GM19193 (cell line): ENCODE measurements around the gene CSF1R.

Experiments
- POLR2A ChIP-seq: IDR thresholded peaks from 4 replicates; pipeline ENCODE4 v1.6.1; 2011; ENCODE audit not compliant: insufficient read depth, insufficient read length; ENCODE audit errors: extremely low read depth

The CSF1R gene

DNA sequence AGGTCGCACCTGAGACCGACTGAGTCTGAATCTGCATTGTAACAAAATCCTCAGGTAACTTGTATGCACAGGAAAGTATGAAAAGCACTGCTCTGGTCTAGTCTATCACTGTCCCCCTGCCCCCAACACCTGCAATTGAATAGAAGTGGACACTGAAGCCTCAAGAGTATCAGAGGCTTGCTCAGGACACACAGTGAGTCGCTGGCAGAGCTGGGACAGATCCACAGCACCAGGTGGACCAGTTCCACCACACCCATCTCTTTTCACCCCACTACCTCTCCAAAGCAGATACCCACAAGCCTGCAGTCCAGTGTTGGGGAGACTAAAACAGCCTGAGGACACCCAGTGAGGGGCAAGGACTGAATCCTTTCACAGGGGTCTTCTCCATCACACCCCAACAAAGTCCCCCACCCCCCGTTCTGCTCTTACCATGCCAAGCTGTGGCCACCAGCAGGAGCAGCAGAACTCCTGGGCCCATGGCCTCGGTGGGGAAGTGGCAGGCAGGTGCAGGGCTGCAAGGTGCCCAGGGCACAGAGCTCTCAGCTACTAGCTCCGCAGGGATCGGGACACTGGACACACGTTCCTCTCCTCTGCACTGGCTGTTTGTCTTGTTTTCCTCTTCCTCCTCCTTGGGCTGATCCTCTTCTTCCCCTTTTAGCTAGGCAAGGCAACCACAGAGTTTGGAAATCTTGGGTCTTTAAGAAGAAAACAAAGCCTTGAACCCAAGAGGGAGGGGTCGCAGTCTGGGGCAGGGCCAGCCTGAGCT lies at the start of gene CSF1R:
Gene CSF1R (minus strand): TSS at position 605 of the 766 bp plus-strand sequence. CDS start 127 bp downstream, at position 478.
- TF ChIP-seq POLR2A, result no peak

- no peak for TF ChIP-seq POLR2A
Measured at GRCh38 chr5:150135557-150136304, 49.4 kb upstream of the CSF1R start.

DNA sequence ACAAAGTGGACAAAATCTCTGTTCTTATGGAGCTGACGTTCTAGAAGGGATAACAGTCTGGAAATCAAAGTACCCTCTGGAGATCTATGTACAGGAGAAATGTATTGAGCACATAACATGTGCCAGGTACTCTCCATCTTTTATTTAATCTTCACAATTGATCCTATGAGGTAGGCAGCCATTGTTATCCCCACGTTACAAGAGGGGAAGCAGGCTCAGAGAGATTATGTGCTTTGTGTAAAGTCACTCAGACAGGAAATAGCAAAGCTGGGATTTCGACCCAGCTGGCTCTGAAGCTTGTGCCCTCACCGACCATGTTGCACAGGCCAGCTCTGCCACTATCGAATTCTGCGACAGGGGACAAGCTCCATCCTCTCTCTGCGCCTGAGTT lies 47.8 kb upstream of the CSF1R start:
- TF ChIP-seq POLR2A, result no peak

DNA sequence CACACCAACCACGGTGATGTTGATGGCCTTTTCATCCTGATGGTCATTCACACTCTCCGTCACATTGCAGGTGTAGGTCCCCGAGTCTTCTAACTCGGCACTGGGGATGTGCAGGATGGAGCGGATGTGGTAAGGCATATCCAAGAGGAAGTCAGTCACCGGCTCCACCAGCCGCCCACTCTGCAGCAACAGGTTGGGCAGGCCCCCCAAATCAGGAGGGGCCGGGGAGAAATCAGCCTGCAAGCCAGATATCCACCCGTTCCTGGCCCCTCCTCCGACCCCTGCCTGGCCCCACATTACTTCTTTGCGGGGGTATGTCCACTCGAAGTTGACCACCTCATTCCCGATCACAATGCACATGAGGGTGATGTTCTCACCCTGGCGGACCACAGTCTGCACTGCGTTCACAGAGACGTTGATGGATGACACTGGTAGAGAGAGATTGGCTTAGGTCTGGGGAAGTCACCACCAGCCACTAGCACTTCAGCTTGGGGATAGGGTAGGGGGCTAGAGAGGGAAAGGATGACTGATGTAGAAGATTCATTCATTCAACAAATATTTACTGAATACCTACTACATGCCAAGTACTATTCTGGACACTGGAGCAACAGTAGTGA lies 47.3 kb upstream of the CSF1R start:
- TF ChIP-seq POLR2A, result no peak

DNA sequence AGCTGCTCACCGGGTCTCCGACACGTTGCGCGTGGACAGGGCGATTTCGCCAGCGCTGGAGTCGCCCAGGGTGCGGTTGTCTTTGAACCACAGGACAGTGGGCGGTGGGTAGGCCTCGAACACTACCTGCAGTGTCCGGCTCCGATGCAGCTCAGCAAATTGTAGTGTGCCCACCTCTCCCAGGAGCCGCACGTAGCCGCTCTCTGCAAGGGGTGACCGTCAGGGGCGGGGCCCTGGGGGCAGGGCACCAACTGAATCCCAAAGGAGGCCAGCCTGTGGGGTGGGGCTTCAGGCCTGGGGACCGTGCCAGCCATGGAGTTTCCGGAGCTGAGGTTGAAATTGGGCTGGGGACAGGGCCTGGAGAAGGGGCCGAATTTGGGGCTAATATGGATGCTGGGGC lies 46.4 kb upstream of the CSF1R start:
- no peak for TF ChIP-seq POLR2A

- TF ChIP-seq POLR2A, result no peak
Measured at GRCh38 chr5:150131978-150132694, 45.8 kb upstream of the CSF1R start.

- TF ChIP-seq POLR2A, result no peak
Measured at GRCh38 chr5:150131461-150131860, 45.1 kb upstream of the CSF1R start.

GRCh38 chr5:150130493-150130922 lies 44.2 kb upstream of the CSF1R start:
- no peak for TF ChIP-seq POLR2A

- TF ChIP-seq POLR2A, result no peak
Measured at GRCh38 chr5:150129813-150130492, 43.6 kb upstream of the CSF1R start.

DNA sequence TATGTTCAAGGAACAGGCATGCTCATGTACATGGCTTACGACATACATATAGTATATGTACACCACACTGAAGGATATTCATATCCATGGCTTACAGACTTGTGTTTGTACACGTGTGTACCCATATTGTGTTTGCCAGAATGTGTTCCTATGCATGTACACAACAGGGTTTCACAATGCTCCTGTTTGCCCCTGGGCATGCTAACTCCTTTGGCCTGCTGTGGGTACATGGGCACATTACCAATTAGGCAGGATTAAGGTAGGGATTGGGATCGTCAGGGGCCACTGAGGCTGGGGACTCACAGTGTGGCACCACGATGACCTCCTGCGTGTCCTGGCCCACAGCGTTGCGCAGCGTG lies 43.1 kb upstream of the CSF1R start:
- TF ChIP-seq POLR2A, result no peak

DNA sequence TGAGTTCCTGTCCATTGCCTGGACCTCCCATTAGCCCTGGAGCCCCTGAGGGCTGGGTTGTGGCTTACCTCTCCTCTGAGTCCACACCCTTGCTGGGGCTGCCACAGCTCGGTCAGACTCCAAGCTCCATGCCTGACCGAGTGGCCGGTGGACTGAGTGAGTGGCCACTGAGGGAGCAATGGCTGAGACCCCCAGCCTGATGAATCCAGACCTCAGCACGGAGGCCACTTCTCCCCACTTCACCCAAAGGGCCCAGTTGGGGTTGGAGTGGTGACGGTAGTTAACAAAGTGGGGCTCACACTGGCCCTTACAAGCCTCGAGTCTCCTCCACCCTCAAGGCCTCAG lies 40.5 kb upstream of the CSF1R start:
- no peak for TF ChIP-seq POLR2A

DNA sequence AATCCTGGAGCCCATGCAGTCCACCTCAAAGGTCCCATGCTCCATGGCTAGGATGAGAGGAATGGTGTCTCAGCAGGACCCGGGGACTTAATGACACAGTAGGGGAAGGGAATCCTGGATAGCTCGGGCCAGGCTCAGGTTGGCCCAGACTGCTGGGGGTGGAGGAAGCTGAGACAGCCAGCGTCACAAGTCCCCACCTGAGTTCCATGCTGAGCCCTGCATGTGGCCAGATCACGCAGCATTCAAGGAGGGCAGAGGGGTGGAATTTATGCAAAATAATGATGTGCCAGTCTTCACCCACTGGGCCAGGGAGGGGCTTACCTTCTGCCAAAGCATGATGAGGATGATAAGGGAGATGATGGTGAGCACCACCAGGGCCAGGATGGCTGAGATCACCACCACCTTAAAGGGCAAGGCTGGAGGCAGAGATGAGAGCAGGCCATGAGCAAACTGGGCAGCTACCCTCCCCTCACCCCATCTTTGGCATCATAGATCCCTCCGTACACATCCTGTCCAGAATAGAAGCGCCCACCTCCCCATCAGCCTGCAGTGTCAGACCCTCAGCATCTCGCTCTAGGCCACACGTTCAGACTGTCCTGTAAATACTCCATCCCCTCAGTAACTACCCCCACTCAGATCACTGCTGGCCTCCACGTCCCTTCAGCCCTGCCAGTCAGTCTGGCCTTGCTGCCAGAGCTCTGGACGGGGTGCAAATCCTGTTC lies 40.0 kb upstream of the CSF1R start:
- TF ChIP-seq POLR2A, result no peak

GRCh38 chr5:150125334-150125733 lies 39.0 kb upstream of the CSF1R start:
- no peak for TF ChIP-seq POLR2A

- TF ChIP-seq POLR2A, result no peak
Measured at GRCh38 chr5:150124596-150124995, 38.2 kb upstream of the CSF1R start.

DNA sequence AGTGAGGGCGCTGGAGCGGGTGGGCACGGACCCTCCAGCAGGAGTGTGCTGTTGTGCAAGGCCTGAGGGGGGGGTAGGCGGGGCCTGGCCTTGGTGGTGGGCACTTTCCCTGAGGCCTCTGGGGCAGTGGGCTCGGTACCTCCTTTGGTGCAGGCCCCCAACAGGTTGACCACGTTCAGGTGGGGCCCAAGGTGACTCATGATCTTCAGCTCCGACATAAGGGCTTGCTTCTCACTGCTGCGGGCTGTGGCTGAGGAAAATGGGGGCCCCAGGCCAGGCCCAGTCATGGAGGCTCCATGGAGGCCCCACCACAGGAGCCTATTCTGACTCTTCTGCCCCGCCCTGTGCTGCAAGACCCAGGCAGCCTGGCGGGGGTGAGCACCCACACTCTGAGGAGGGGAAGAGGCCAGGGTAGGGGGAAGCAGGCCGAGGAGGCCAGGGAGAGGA lies 37.8 kb upstream of the CSF1R start:
- TF ChIP-seq POLR2A, result no peak

DNA sequence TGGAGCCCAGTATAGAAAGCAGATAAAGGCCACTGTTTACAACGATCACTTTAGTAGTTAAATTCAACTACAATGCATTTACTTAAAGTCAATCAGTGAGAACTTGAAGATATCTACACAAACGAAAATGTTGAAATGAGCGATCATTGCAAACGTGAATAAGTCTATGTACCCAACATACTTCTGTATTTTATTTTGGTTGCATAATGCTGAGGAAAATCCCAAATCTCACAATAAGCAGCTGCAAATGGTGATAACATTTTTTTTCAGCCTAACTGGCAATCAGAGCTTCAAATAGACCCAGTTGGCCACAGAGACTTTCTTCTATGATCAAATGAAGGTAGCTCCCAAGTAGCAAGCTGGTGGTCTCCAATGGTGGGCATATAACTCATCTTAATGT lies 37.2 kb upstream of the CSF1R start:
- TF ChIP-seq POLR2A, result no peak
